H9 (cell line): Measurements from ENCODE around the gene TIMM13. TPM values are rescaled to one million over a fixed set of nuclear protein-coding genes. Genes with fewer than 3 reads are reported as not detected.

Source experiments
- DNase-seq: peaks from one replicate; pipeline ENCODE4 v3.0.0-alpha.2; 2017
- H2AFZ ChIP-seq: one replicate; pipeline ENCODE4 v1.6.1; 2013; ENCODE audit warnings: mild to moderate bottlenecking, low read length, control low read depth, moderate library complexity
- H2AK5ac ChIP-seq: 2 replicates; pipeline ENCODE4 v1.6.1; 2013; ENCODE audit warnings: low read length, control low read depth, mixed read lengths; ENCODE audit not compliant: insufficient read length
- H2BK120ac ChIP-seq: one replicate; pipeline ENCODE4 v1.6.1; 2013; ENCODE audit warnings: low read depth, mild to moderate bottlenecking, low read length, control low read depth, inconsistent platforms; ENCODE audit not compliant: poor library complexity, severe bottlenecking
- H2BK12ac ChIP-seq: 2 replicates; pipeline ENCODE4 v1.6.1; 2013; ENCODE audit warnings: low read length, control low read depth, mixed read lengths, low read depth; ENCODE audit not compliant: insufficient read length
- H2BK15ac ChIP-seq: 2 replicates; pipeline ENCODE4 v1.6.1; 2013; ENCODE audit warnings: low read depth, low read length, control low read depth
- H2BK20ac ChIP-seq: one replicate; pipeline ENCODE4 v1.6.1; 2013; ENCODE audit warnings: low read depth, mild to moderate bottlenecking, low read length, control low read depth, inconsistent platforms; ENCODE audit not compliant: poor library complexity, severe bottlenecking
- H2BK5ac ChIP-seq: 2 replicates; pipeline ENCODE4 v1.6.1; 2013; ENCODE audit warnings: low read length, control low read depth, mixed read lengths; ENCODE audit not compliant: insufficient read length
- H3K14ac ChIP-seq: 2 replicates; pipeline ENCODE4 v1.6.1; 2013; ENCODE audit warnings: low read length, control low read depth; ENCODE audit not compliant: insufficient read depth
- H3K18ac ChIP-seq: 2 replicates; pipeline ENCODE4 v1.6.1; 2013; ENCODE audit warnings: low read depth, mild to moderate bottlenecking, mixed read lengths, low read length, control low read depth; ENCODE audit not compliant: insufficient read length
- H3K23ac ChIP-seq: 2 replicates; pipeline ENCODE4 v1.6.1; 2013; ENCODE audit warnings: low read length, control low read depth, mixed read lengths, low read depth; ENCODE audit not compliant: insufficient read length
- H3K23me2 ChIP-seq: 2 replicates; pipeline ENCODE4 v1.6.1; 2013; ENCODE audit warnings: low read depth, mild to moderate bottlenecking, mixed read lengths, low read length, control low read depth; ENCODE audit not compliant: insufficient read length, poor library complexity, severe bottlenecking
- H3K27ac ChIP-seq: 2 replicates; pipeline ENCODE4 v1.5.1; 2013; ENCODE audit warnings: low read length, control low read depth, mixed read lengths, low read depth; ENCODE audit not compliant: insufficient read length
- H3K27me3 ChIP-seq: 2 replicates; pipeline ENCODE4 v1.6.1; 2013; ENCODE audit warnings: low read length, control low read depth, inconsistent platforms; ENCODE audit not compliant: insufficient read depth
- H3K4ac ChIP-seq: 2 replicates; pipeline ENCODE4 v1.6.1; 2013; ENCODE audit warnings: low read depth, mild to moderate bottlenecking, control low read depth, inconsistent platforms, low read length, moderate library complexity
- H3K4me1 ChIP-seq: 2 replicates; pipeline ENCODE4 v1.6.1; 2013; ENCODE audit warnings: low read length, control low read depth, inconsistent platforms; ENCODE audit not compliant: insufficient read depth
- H3K4me2 ChIP-seq: 2 replicates; pipeline ENCODE4 v1.6.1; 2013; ENCODE audit warnings: low read length, control low read depth, mixed read lengths; ENCODE audit not compliant: insufficient read length, insufficient read depth
- H3K56ac ChIP-seq: 2 replicates; pipeline ENCODE4 v1.6.1; 2013; ENCODE audit warnings: low read depth, mild to moderate bottlenecking, mixed read lengths, low read length, control low read depth; ENCODE audit not compliant: insufficient read length
- H3K79me1 ChIP-seq: 2 replicates; pipeline ENCODE4 v1.6.1; 2013; ENCODE audit warnings: low read depth, mild to moderate bottlenecking, moderate library complexity, low read length, control low read depth, inconsistent platforms; ENCODE audit not compliant: insufficient read depth, poor library complexity, severe bottlenecking
- H3K79me2 ChIP-seq: 2 replicates; pipeline ENCODE4 v1.6.1; 2013; ENCODE audit warnings: low read length, control low read depth, inconsistent platforms; ENCODE audit not compliant: insufficient read depth
- H3K9ac ChIP-seq: 2 replicates; pipeline ENCODE4 v1.6.1; 2013; ENCODE audit warnings: low read length, control low read depth, mixed read lengths; ENCODE audit not compliant: insufficient read length; ENCODE audit errors: extremely low read depth
- H3K9me3 ChIP-seq: one replicate; pipeline ENCODE4 v1.6.1; 2013; ENCODE audit warnings: low read depth, low read length, inconsistent platforms; ENCODE audit not compliant: control insufficient read depth
- H3T11ph ChIP-seq: one replicate; pipeline ENCODE4 v1.6.1; 2013; ENCODE audit warnings: mild to moderate bottlenecking, low read length, control low read depth, inconsistent platforms
- H4K20me1 ChIP-seq: one replicate; pipeline ENCODE4 v1.6.1; 2013; ENCODE audit not compliant: control insufficient read depth, insufficient read length, insufficient read depth
- H4K5ac ChIP-seq: 2 replicates; pipeline ENCODE4 v1.6.1; 2013; ENCODE audit warnings: low read depth, mild to moderate bottlenecking, mixed read lengths, low read length, control low read depth; ENCODE audit not compliant: insufficient read length
- H4K8ac ChIP-seq: replicated peaks from 2 replicates; pipeline ENCODE4 v1.6.1; 2013; ENCODE audit warnings: low read length, control low read depth, mixed read lengths, low read depth; ENCODE audit not compliant: insufficient read length
- H4K91ac ChIP-seq: 2 replicates; pipeline ENCODE4 v1.6.1; 2013; ENCODE audit warnings: low read depth, mild to moderate bottlenecking, moderate library complexity, mixed read lengths, low read length, control low read depth; ENCODE audit not compliant: insufficient read length
- H3K27ac Mint-ChIP-seq, 3 experiments: 2 replicates in 2 of 3; 3 replicates in 1 of 3; pipeline ENCODE4 v1.8.0; 2020 to 2021; ENCODE audit warnings: mixed read lengths in 3 of 3, mild to moderate bottlenecking in 1 of 3, moderate library complexity in 1 of 3
- H3K27me3 Mint-ChIP-seq: 2 replicates; pipeline ENCODE4 v1.8.0; 2021; ENCODE audit warnings: low read depth, mild to moderate bottlenecking, moderate library complexity, mixed read lengths
- H3K36me3 Mint-ChIP-seq, 3 experiments: 2 replicates in 2 of 3; 3 replicates in 1 of 3; pipeline ENCODE4 v1.8.0; 2020 to 2021; ENCODE audit warnings: low read depth in 3 of 3, mixed read lengths in 3 of 3; ENCODE audit not compliant: insufficient read depth in 1 of 3
- H3K4me1 Mint-ChIP-seq, 2 experiments: 2 replicates each; pipeline ENCODE4 v1.8.0; 2020; ENCODE audit warnings: mixed read lengths in 2 of 2
- H3K4me3 Mint-ChIP-seq, 2 experiments: 2 replicates in 1 of 2; 3 replicates in 1 of 2; pipeline ENCODE4 v1.8.0; 2020 to 2021; ENCODE audit warnings: mild to moderate bottlenecking in 2 of 2, mixed read lengths in 2 of 2, moderate library complexity in 1 of 2
- H3K9me3 Mint-ChIP-seq, 2 experiments: 2 replicates in 1 of 2; 3 replicates in 1 of 2; pipeline ENCODE4 v1.8.0; 2020; ENCODE audit warnings: mild to moderate bottlenecking in 2 of 2, mixed read lengths in 2 of 2, moderate library complexity in 1 of 2
- CTCF ChIP-seq: fragments of 200-600 bp; sonication (generic); conservative IDR thresholded peaks from 3 replicates; pipeline ENCODE4 v1.8.0; 2021; ENCODE audit warnings: antibody characterized with exemption, mild to moderate bottlenecking
- WGBS: extraction: QIAGEN DNeasy Blood & Tissue Kit; methylation state at CpG from one replicate; pipeline ENCODE4 v1.1.7; 2013; ENCODE audit warnings: missing lambda C conversion rate, low lambda C conversion rate, mixed read lengths; ENCODE audit not compliant: insufficient read length; ENCODE audit errors: extremely low coverage; 5-methylcytosine and 5-hydroxymethylcytosine counted together
- total RNA-seq: library from RNA; stranded (reverse); gene quantifications from 2 replicates; pipeline ENCODE4 v1.2.1, GENCODE V29; 2021

The TIMM13 gene
- total RNA-seq, 1 experiment from 2014 or later: 214 TPM

GRCh38 chr19:2382530-2383222 lies 44.7 kb downstream of the TIMM13 start:
- Histone ChIP-seq H3K23me2 (no peaks in the 10 kb centered on the region), H3K4me1 (no peaks in the 10 kb centered on the region), H2BK5ac (no peak overlapping the region), H2BK15ac (no peak overlapping the region), H3K14ac (no peak overlapping the region), H2AFZ (no peak overlapping the region), H3K4ac (no peak overlapping the region), H3K23ac (no peak overlapping the region), H3K27me3 (no peaks in the 10 kb centered on the region), H3K4me2 (no peak overlapping the region), H3K9me3 (no peaks in the 10 kb centered on the region), H2BK12ac (no peak overlapping the region), H3K9ac (no peak overlapping the region), H4K20me1 (no peaks in the 10 kb centered on the region), H2AK5ac (no peak overlapping the region), H4K91ac (no peak overlapping the region), H2BK120ac (no peak overlapping the region), H4K5ac (no peak overlapping the region), H3T11ph (no peak overlapping the region), H2BK20ac (no peak overlapping the region), H3K27ac (no peak overlapping the region), H3K18ac (no peak overlapping the region), H3K79me2 (no peaks in the 10 kb centered on the region), H3K79me1 (no peaks in the 10 kb centered on the region), H4K8ac (peak overlapping the region; percentile 6), H3K56ac (no peak overlapping the region)
- Mint-ChIP-seq H3K4me1 (peaks cover 3% of the 10 kb centered on the region in 2 experiments; a peak in 2 of 4 replicates), H3K27ac (no peak overlapping the region), H3K27me3 (peaks cover 36% of the 10 kb centered on the region), H3K9me3 (peaks cover 22 to 28% of the 10 kb centered on the region in 2 experiments), H3K36me3 (peaks cover 0 to 7% (median under 1%) of the 10 kb centered on the region in 3 experiments; a peak in 4 of 7 replicates), H3K4me3 (peak overlapping the region in 1 of 2 experiments; percentile 4; a peak in 1 of 5 replicates)
- DNase-seq: no peak
- no peak for TF ChIP-seq CTCF
- WGBS: no CpG with 5 or more reads among the region's 13 CpGs
